ENCODE data around the gene BCAS3. TPM values are rescaled to one million over a fixed set of nuclear protein-coding genes. Genes with fewer than 3 reads are reported as not detected.
"Not testable (repeated sequence)": the region's sequence is repeated elsewhere in the genome, so short reads cannot be mapped to it uniquely, and the experiment has no call there.

Gene BCAS3
- polyA plus RNA-seq, 3 donors: 10.3 to 19.1 (median 14.7) TPM

DNA sequence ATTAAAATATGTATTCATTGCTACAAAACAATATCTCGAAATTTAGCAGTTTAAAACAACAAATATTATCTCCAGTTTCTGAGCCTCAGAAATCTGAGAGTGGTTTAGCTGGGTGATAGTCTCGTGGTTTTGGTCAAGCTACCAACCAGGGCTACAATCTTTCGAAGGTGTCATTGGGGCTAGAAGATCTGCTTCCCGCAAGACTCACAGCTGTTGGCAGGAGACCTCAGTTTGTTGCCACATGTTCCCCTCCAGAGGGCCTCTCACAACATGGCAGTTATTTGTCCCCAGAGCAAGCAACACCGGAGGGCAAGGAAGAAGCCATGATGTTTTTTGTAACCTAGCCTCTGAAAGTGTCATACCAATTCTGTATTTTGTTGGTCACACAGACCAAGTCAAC is 12.0 kb upstream of the BCAS3 start:
- no peak overlapping the region for H3K27ac ChIP-seq (ENCODE audit: low read depth in 1 of 2, low read length in 2 of 2)
- no peaks in the 10 kb centered on the region for H3K27me3 ChIP-seq (ENCODE audit: control insufficient read depth in 2 of 2, insufficient read depth in 2 of 2, low read length in 2 of 2)
- H3K4me3 ChIP-seq (replicated peaks in 1 of 3; ENCODE audit: low read depth in 2 of 3, low read length in 3 of 3): no peak overlapping the region
- H3K79me2 ChIP-seq (ENCODE audit: insufficient read depth, low read length): no peaks in the 10 kb centered on the region
- WGBS (ENCODE audit: insufficient coverage): 96% methylated on average over 3 of the region's 5 CpGs
- H3K27ac Mint-ChIP-seq: peak overlapping the region in 1 of 7 donors; percentile 54
- TF ChIP-seq, protein P1, sequence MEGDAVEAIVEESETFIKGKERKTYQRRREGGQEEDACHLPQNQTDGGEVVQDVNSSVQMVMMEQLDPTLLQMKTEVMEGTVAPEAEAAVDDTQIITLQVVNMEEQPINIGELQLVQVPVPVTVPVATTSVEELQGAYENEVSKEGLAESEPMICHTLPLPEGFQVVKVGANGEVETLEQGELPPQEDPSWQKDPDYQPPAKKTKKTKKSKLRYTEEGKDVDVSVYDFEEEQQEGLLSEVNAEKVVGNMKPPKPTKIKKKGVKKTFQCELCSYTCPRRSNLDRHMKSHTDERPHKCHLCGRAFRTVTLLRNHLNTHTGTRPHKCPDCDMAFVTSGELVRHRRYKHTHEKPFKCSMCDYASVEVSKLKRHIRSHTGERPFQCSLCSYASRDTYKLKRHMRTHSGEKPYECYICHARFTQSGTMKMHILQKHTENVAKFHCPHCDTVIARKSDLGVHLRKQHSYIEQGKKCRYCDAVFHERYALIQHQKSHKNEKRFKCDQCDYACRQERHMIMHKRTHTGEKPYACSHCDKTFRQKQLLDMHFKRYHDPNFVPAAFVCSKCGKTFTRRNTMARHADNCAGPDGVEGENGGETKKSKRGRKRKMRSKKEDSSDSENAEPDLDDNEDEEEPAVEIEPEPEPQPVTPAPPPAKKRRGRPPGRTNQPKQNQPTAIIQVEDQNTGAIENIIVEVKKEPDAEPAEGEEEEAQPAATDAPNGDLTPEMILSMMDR (IDR thresholded peaks at IDR 0.05): no peak
- no peak for DNase-seq
- intact Hi-C loops (cut with micrococcal nuclease): no loop called here
- H3K36me3 Mint-ChIP-seq: peaks cover 35 to 48% of the 10 kb centered on the region in 2 donors
- H3K9me3 Mint-ChIP-seq: no peaks in the 10 kb centered on the region
- H3K36me3 ChIP-seq (replicated peaks in 1 of 2; ENCODE audit: control insufficient read depth in 1 of 2, insufficient read depth in 2 of 2, low read length in 2 of 2): peaks cover 31 to 50% of the 10 kb centered on the region in 2 donors
- H3K9me3 ChIP-seq (replicated peaks in 1 of 2; ENCODE audit: control insufficient read depth in 1 of 2, insufficient read depth in 1 of 2, low read length in 2 of 2): no peaks in the 10 kb centered on the region
- no peak overlapping the region for H2AFZ ChIP-seq (ENCODE audit: insufficient read depth, low read depth, low read length, poor library complexity, severe bottlenecking)
- H3K9ac ChIP-seq (ENCODE audit: insufficient read depth, low read length, poor library complexity, severe bottlenecking): no peak overlapping the region
- H4K20me1 ChIP-seq (ENCODE audit: insufficient read depth, low read length): peaks cover 25% of the 10 kb centered on the region
- peaks cover 2% of the 10 kb centered on the region for H3K4me1 Mint-ChIP-seq
- H3K27me3 Mint-ChIP-seq (ENCODE audit: low read depth in 3 of 3): peaks cover 0 to 4% (median 0%) of the 10 kb centered on the region in 3 donors
- H3K4me3 Mint-ChIP-seq: no peak overlapping the region
- no peak overlapping the region for H3K4me2 ChIP-seq (replicated peaks; ENCODE audit: extremely low read depth, low read length, poor library complexity, severe bottlenecking)
- H3K4me1 ChIP-seq (ENCODE audit: control insufficient read depth in 1 of 2, insufficient read depth in 2 of 2, low read length in 2 of 2): no peaks in the 10 kb centered on the region

DNA sequence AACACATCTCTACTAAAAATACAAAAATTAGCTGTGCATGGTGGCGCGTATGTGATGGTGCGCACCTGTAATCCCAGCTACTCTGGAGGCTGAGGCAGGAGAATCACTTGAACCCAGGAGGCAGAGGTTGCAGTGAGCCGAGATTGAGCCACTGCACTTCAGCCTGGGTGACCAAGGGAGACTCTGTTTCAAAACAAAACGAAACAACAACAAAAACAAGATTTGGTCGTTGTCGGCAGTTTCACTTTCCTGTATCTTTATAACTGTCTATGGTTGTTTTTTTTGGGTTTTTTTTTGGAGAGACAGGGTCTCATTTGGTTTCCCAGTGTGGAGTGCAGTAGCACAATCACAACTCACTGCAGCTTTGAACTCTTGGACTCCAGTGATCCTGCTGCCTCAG is 8.9 kb upstream of the BCAS3 start:
- H2AFZ ChIP-seq (ENCODE audit: insufficient read depth, low read depth, low read length, poor library complexity, severe bottlenecking); H3K9ac ChIP-seq (ENCODE audit: insufficient read depth, low read length, poor library complexity, severe bottlenecking); H3K9me3 ChIP-seq (replicated peaks in 1 of 2; ENCODE audit: control insufficient read depth in 1 of 2, insufficient read depth in 1 of 2, low read length in 2 of 2); H4K20me1 ChIP-seq (ENCODE audit: insufficient read depth, low read length); H3K4me3 ChIP-seq (replicated peaks in 1 of 3; ENCODE audit: low read depth in 2 of 3, low read length in 3 of 3); H3K4me1 Mint-ChIP-seq; H3K27ac ChIP-seq (ENCODE audit: low read depth in 1 of 2, low read length in 2 of 2); H3K27me3 Mint-ChIP-seq (ENCODE audit: low read depth in 3 of 3); DNase-seq; H3K79me2 ChIP-seq (ENCODE audit: insufficient read depth, low read length); H3K4me2 ChIP-seq (replicated peaks; ENCODE audit: extremely low read depth, low read length, poor library complexity, severe bottlenecking); intact Hi-C loops (cut with micrococcal nuclease); H3K4me3 Mint-ChIP-seq; H3K4me1 ChIP-seq (ENCODE audit: control insufficient read depth in 1 of 2, insufficient read depth in 2 of 2, low read length in 2 of 2); H3K27me3 ChIP-seq (ENCODE audit: control insufficient read depth in 2 of 2, insufficient read depth in 2 of 2, low read length in 2 of 2); H3K9me3 Mint-ChIP-seq: not testable (repeated sequence)
- H3K36me3 ChIP-seq (replicated peaks in 1 of 2; ENCODE audit: control insufficient read depth in 1 of 2, insufficient read depth in 2 of 2, low read length in 2 of 2): peaks cover 20 to 31% of the 10 kb centered on the region in 2 donors
- 100% methylated on average over 3 of the region's 7 CpGs for WGBS (ENCODE audit: insufficient coverage)
- peak overlapping the region in 3 of 7 donors; percentile 11 to 31 (median 25) for H3K27ac Mint-ChIP-seq
- peaks cover 15 to 26% of the 10 kb centered on the region in 2 donors for H3K36me3 Mint-ChIP-seq

Measured in CD14-positive monocyte (primary cell).